H1 (cell line): ENCODE measurements around the gene ZNF74. TPM values are rescaled to one million over a fixed set of nuclear protein-coding genes. Genes with fewer than 3 reads are reported as not detected.

Source experiments
- CTCF ChIA-PET: fragments of 300-600 bp; sonication (Branson Sonifier 250); formaldehyde crosslinking; loops from one replicate; lab custom pipeline; 2021; ENCODE audit not compliant: partially characterized antibody; lab: Charles Lee
- POLR2A ChIA-PET: fragments of 300-600 bp; sonication (Branson Sonifier 250); formaldehyde crosslinking; loops from one replicate; lab custom pipeline; 2021; ENCODE audit warnings: inconsistent platforms; ENCODE audit not compliant: partially characterized antibody; lab: Charles Lee
- DNase-seq, 2 experiments: peaks; one replicate each; pipeline versions ENCODE4 v3.0.0 to v3.0.0-alpha.2; 2010 to 2022; ENCODE audit warnings: low spot score in 2 of 2, low read depth in 1 of 2, mixed read lengths in 1 of 2
- FAIRE-seq: peaks from 2 replicates; lab custom pipeline; 2011; peaks lifted over from hg19 to GRCh38; lab: Jason Lieb, UNC
- H2AFZ ChIP-seq: 2 replicates; pipeline ENCODE4 v1.8.1; 2012; ENCODE audit warnings: low read length, inconsistent platforms
- H2AK5ac ChIP-seq: 2 replicates; pipeline ENCODE4 v1.6.1; 2013; ENCODE audit warnings: low read depth, low read length
- H2BK120ac ChIP-seq: replicated peaks from 2 replicates; pipeline ENCODE3; 2013; ENCODE audit warnings: low read depth, low read length, inconsistent platforms
- H2BK12ac ChIP-seq: 2 replicates; pipeline ENCODE4 v1.6.1; 2013; ENCODE audit warnings: low read depth, low read length
- H2BK15ac ChIP-seq: 2 replicates; pipeline ENCODE4 v1.6.1; 2013; ENCODE audit warnings: low read length
- H2BK20ac ChIP-seq: 2 replicates; pipeline ENCODE4 v1.6.1; 2013; ENCODE audit warnings: low read length
- H2BK5ac ChIP-seq: 2 replicates; pipeline ENCODE4 v1.6.1; 2013; ENCODE audit warnings: low read depth, low read length
- H3K14ac ChIP-seq: 2 replicates; pipeline ENCODE4 v1.6.1; 2013; ENCODE audit warnings: inconsistent platforms; ENCODE audit not compliant: insufficient read length
- H3K18ac ChIP-seq: 2 replicates; pipeline ENCODE4 v1.6.1; 2013; ENCODE audit warnings: low read length; ENCODE audit errors: extremely low read depth
- H3K23ac ChIP-seq: 2 replicates; pipeline ENCODE4 v1.6.1; 2013; ENCODE audit warnings: inconsistent platforms; ENCODE audit not compliant: insufficient read length
- H3K23me2 ChIP-seq: 2 replicates; pipeline ENCODE4 v1.6.1; 2013; ENCODE audit warnings: low read depth, low read length
- H3K27ac ChIP-seq: 2 replicates; pipeline ENCODE4 v1.6.1; 2011; ENCODE audit warnings: low read depth, low read length, inconsistent platforms
- H3K27me3 ChIP-seq, 4 experiments: replicated peaks in 1 of 4; 1 replicate in 1 of 4; 2 replicates in 3 of 4; pipeline versions ENCODE4 v1.6.1 to v1.8.1; 2011 to 2013; ENCODE audit warnings: low read length in 3 of 4, mild to moderate bottlenecking in 3 of 4, inconsistent platforms in 2 of 4, mixed read lengths in 2 of 4, moderate library complexity in 1 of 4; ENCODE audit not compliant: control insufficient read depth in 3 of 4, insufficient read depth in 3 of 4; ENCODE audit errors: extremely low read depth in 1 of 4
- H3K36me3 ChIP-seq, 4 experiments: 2 replicates each; pipeline versions ENCODE4 v1.6.1 to v1.8.1; 2011 to 2013; ENCODE audit warnings: mild to moderate bottlenecking in 4 of 4, low read length in 3 of 4, moderate library complexity in 2 of 4, control low read depth in 1 of 4, inconsistent platforms in 1 of 4; ENCODE audit not compliant: insufficient read depth in 4 of 4, control insufficient read depth in 2 of 4
- H3K4ac ChIP-seq: replicated peaks from 2 replicates; pipeline ENCODE3; 2013; ENCODE audit warnings: low read length, low read depth, mixed read lengths, inconsistent platforms; ENCODE audit not compliant: insufficient read length
- H3K4me1 ChIP-seq, 4 experiments: replicated peaks in 1 of 4; 1 replicate in 1 of 4; 2 replicates in 3 of 4; pipeline versions ENCODE4 v1.6.1 to v1.8.1; 2011 to 2013; ENCODE audit warnings: low read length in 3 of 4, inconsistent platforms in 2 of 4, mixed read lengths in 1 of 4; ENCODE audit not compliant: insufficient read depth in 4 of 4, control insufficient read depth in 3 of 4
- H3K4me2 ChIP-seq, 2 experiments: 2 replicates each; pipeline versions ENCODE4 v1.6.1 to v1.8.1; 2011 to 2013; ENCODE audit warnings: low read depth in 2 of 2, low read length in 2 of 2, control low read depth in 1 of 2, inconsistent platforms in 1 of 2, mild to moderate bottlenecking in 1 of 2; ENCODE audit not compliant: insufficient read depth in 1 of 2
- H3K4me3 ChIP-seq, 4 experiments: fragments of 200-600, 300-600 bp in 1 of 4; sonication (generic), shearing (Covaris generic), sonication (Bioruptor Twin) in 1 of 4; 2 replicates each; pipeline versions ENCODE4 v1.5.1 to v1.8.1; 2011 to 2016; ENCODE audit warnings: low read length in 4 of 4, low read depth in 3 of 4, control low read depth in 2 of 4, inconsistent platforms in 2 of 4, mild to moderate bottlenecking in 2 of 4, mixed read lengths in 1 of 4, moderate library complexity in 1 of 4; ENCODE audit not compliant: insufficient read depth in 2 of 4; ENCODE audit errors: extremely low read depth in 1 of 4
- H3K56ac ChIP-seq: replicated peaks from 2 replicates; pipeline ENCODE3; 2013; ENCODE audit warnings: low read depth, mild to moderate bottlenecking, mixed read lengths, low read length, inconsistent platforms; ENCODE audit not compliant: insufficient read length
- H3K79me1 ChIP-seq: 2 replicates; pipeline ENCODE4 v1.6.1; 2013; ENCODE audit warnings: low read depth, low read length, control low read depth
- H3K79me2 ChIP-seq, 2 experiments: 2 replicates each; pipeline versions ENCODE4 v1.6.1 to v1.8.1; 2012 to 2013; ENCODE audit warnings: low read length in 2 of 2, mild to moderate bottlenecking in 2 of 2, inconsistent platforms in 1 of 2; ENCODE audit not compliant: insufficient read depth in 2 of 2, control insufficient read depth in 1 of 2
- H3K9ac ChIP-seq, 4 experiments: replicated peaks in 1 of 4; 1 replicate in 1 of 4; 2 replicates in 3 of 4; pipeline versions ENCODE4 v1.6.1 to v1.8.1; 2011 to 2013; ENCODE audit warnings: low read depth in 3 of 4, low read length in 3 of 4, control low read depth in 2 of 4, mild to moderate bottlenecking in 2 of 4, moderate library complexity in 2 of 4, inconsistent platforms in 1 of 4; ENCODE audit errors: extremely low read depth in 1 of 4
- H3K9me3 ChIP-seq, 2 experiments: 2 replicates each; pipeline versions ENCODE4 v1.6.1 to v1.8.1; 2012 to 2013; ENCODE audit warnings: mild to moderate bottlenecking in 2 of 2, moderate library complexity in 2 of 2, control low read depth in 1 of 2, inconsistent platforms in 1 of 2, low read depth in 1 of 2, low read length in 1 of 2, mixed read lengths in 1 of 2; ENCODE audit not compliant: insufficient read depth in 2 of 2
- H4K20me1 ChIP-seq, 2 experiments: replicated peaks in 1 of 2; 2 replicates each; pipeline versions ENCODE3 to v1.8.1; 2011 to 2013; ENCODE audit warnings: inconsistent platforms in 2 of 2, low read length in 2 of 2, mild to moderate bottlenecking in 1 of 2; ENCODE audit not compliant: insufficient read depth in 2 of 2, control insufficient read depth in 1 of 2
- H4K5ac ChIP-seq: 2 replicates; pipeline ENCODE4 v1.6.1; 2013; ENCODE audit warnings: low read length, low read depth, mixed read lengths, inconsistent platforms; ENCODE audit not compliant: insufficient read length
- H4K8ac ChIP-seq: 2 replicates; pipeline ENCODE4 v1.8.0; 2013; ENCODE audit warnings: mild to moderate bottlenecking, moderate library complexity, low read length, inconsistent platforms; ENCODE audit not compliant: insufficient read depth; ENCODE audit errors: extremely low read depth
- H4K91ac ChIP-seq: replicated peaks from 2 replicates; pipeline ENCODE3; 2013; ENCODE audit warnings: low read length, mixed read lengths, inconsistent platforms; ENCODE audit not compliant: insufficient read length
- ASH2L ChIP-seq: fragments of 200-600, 300-600 bp; sonication (generic); IDR thresholded peaks from one replicate; pipeline ENCODE4 v1.7.1; 2017; ENCODE audit warnings: low read length
- CBX5 ChIP-seq: fragments of 300-800, 300-1000 bp; sonication (generic); IDR thresholded peaks from 2 replicates; pipeline ENCODE4 v1.7.1; 2016; ENCODE audit warnings: antibody characterized with exemption, low read length, low read depth
- CREB1 ChIP-seq: IDR thresholded peaks from 2 replicates; pipeline ENCODE4 v1.6.1; 2012; ENCODE audit warnings: inconsistent platforms
- EP300 ChIP-seq, 2 experiments: IDR thresholded peaks; 1 replicate in 1 of 2; 2 replicates in 1 of 2; pipeline ENCODE4 v1.6.1; 2011 to 2012; ENCODE audit warnings: low read depth in 2 of 2, low read length in 2 of 2, mild to moderate bottlenecking in 2 of 2, borderline replicate concordance in 1 of 2, inconsistent platforms in 1 of 2, moderate library complexity in 1 of 2
- GABPA ChIP-seq: IDR thresholded peaks from 2 replicates; pipeline ENCODE4 v1.6.1; 2011; ENCODE audit warnings: mild to moderate bottlenecking, low read length, moderate library complexity, borderline replicate concordance; ENCODE audit not compliant: insufficient read depth
- JUN ChIP-seq: IDR thresholded peaks from 2 replicates; pipeline ENCODE4 v1.6.1; 2011; ENCODE audit warnings: low read depth, mild to moderate bottlenecking, improper control_type of control experiment, low read length
- KDM4A ChIP-seq: IDR thresholded peaks from one replicate; pipeline ENCODE4 v1.7.1; 2012; ENCODE audit warnings: low read depth, mild to moderate bottlenecking, moderate library complexity, low read length, inconsistent platforms; ENCODE audit not compliant: severe bottlenecking
- KDM5A ChIP-seq: fragments of 200-600 bp; IDR thresholded peaks from 2 replicates; pipeline ENCODE4 v1.7.1; 2012; ENCODE audit warnings: mild to moderate bottlenecking, low read length, inconsistent platforms, mixed read lengths
- TEAD4 ChIP-seq: IDR thresholded peaks from 2 replicates; pipeline ENCODE4 v1.6.1; 2012; ENCODE audit warnings: low read depth, low read length, inconsistent platforms, mixed read lengths
- WGBS, 2 experiments: shearing (Covaris generic) in 1 of 2; methylation state at CpG; one replicate each; pipeline versions ENCODE4 v1.1.6 to v1.1.7; 2013 to 2015; ENCODE audit warnings: low lambda C conversion rate in 2 of 2, mixed read lengths in 2 of 2, inconsistent platforms in 1 of 2, low coverage in 1 of 2, missing lambda C conversion rate in 1 of 2; ENCODE audit not compliant: insufficient replicate concordance in 2 of 2, insufficient coverage in 1 of 2, insufficient read length in 1 of 2; ENCODE audit errors: extremely low coverage in 1 of 2, missing lambda C conversion rate in 1 of 2; 5-methylcytosine and 5-hydroxymethylcytosine counted together
- polyA plus RNA-seq, 7 experiments: library from polyadenylated mRNA; depleted of rRNA in 3 of 7; stranded (reverse) in 5 of 7; unstranded in 2 of 7; fragments of >200 nt in 5 of 7; fragments of 200-250 nt in 2 of 7; gene quantifications; 1 replicate in 5 of 7; 2 replicates in 1 of 7; 4 replicates in 1 of 7; pipeline versions ENCODE4 v1.2.1 to v1.2.3, GENCODE V29; 2011 to 2013; ENCODE audit warnings: missing spikeins in 2 of 7, mixed read lengths in 2 of 7
- total RNA-seq: library from RNA; stranded (reverse); fragmentation: NEBNext Ultra II Directional; extraction: Animal tissue kit (Norgen Biotek cat#: 25700); gene quantifications from 2 replicates; pipeline ENCODE4 v1.2.1, GENCODE V29; 2021
- TF ChIP-seq, protein P1 (sequence below): IDR thresholded peaks from 2 replicates; pipeline ENCODE4 v1.6.1; 2011; ENCODE audit warnings: low read length, improper control_type of control experiment

Gene ZNF74
- total and polyA plus RNA-seq, 2 of the 8 experiments (the other 6 are each of a cell fraction or from before 2014, with no cell fraction given), result 29.7 to 45.7 TPM

DNA sequence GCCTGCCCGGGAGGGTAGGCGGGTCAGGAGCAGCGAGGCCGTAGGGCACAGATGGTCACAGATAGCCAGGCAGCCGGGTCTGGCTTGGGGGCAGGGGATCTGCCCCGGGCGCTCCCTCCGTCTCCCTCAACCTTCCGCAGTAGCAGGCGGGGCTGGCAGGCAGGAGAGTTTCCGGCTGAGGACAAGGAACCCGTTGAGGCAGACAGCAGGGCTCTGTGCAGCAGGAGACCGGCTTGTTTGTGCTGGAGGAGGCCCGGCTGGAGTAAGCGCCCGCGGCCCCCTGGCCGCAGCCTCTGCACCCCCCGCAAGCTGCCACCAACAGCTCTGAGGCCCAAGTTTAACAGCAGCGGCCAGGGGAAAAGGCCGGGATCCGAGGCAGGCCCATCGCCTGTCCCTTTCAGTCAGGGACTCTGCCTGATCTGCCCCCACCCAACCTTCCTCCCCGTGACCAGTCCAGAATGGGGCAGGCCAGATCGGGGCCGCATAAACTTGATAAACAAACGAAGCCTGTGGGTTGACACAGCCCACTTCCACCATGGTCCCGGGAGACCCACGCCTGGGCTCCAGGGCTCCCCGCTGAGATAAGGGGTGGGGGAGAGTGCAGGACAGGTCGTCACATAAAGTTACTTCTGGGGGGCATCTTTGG is 30.1 kb downstream of the ZNF74 start:
- H4K91ac ChIP-seq, result no peak overlapping the region
- no peak overlapping the region for H2BK20ac ChIP-seq
- no peak overlapping the region; the same call in 1 of the 2 replicates for H3K27ac ChIP-seq
- ChIA-PET POLR2A (interaction anchor here (0.7 to 1.1 kb wide), 2 partner anchors 21 to 30 kb away, joined by 3 read pairs; no protein-coding TSS in a partner anchor), CTCF (interaction anchor here (0.6 to 1.8 kb wide), 2 partner anchors 33 to 469 kb away, joined by 4 to 6 read pairs; no protein-coding TSS in a partner anchor)
- H3K18ac ChIP-seq, result no peak overlapping the region; the same call in 1 of the 2 replicates
- no peak overlapping the region for H2BK120ac ChIP-seq
- no peaks in the 10 kb centered on the region; the same call in 1 of the 2 replicates for H3K79me1 ChIP-seq
- H3K4ac ChIP-seq, result no peak overlapping the region
- WGBS, 2 experiments, result 81% methylated on average over 27 of the region's 31 CpGs; no CpG with 5 or more reads in 1 of the 2 experiments
- H4K20me1 ChIP-seq, result peaks cover 2 to 13% of the 10 kb centered on the region in 2 experiments
- H3K56ac ChIP-seq, result no peak overlapping the region
- no peak overlapping the region for H3K23ac ChIP-seq
- peaks cover 0 to 10% (median 6%) of the 10 kb centered on the region in 4 experiments; a peak in 6 of 7 replicates for H3K27me3 ChIP-seq
- H3K14ac ChIP-seq, result no peak overlapping the region
- H3K4me1 ChIP-seq, result peaks cover 0 to 5% (median 3%) of the 10 kb centered on the region in 4 experiments; a peak in 5 of 7 replicates
- H3K23me2 ChIP-seq, result peaks cover 7% of the 10 kb centered on the region; the same call in 1 of the 2 replicates
- H2BK15ac ChIP-seq, result no peak overlapping the region
- FAIRE-seq, result no peak
- no peaks in the 10 kb centered on the region for H3K79me2 ChIP-seq
- no peak overlapping the region for H2BK5ac ChIP-seq
- no peak overlapping the region for H2BK12ac ChIP-seq
- no peak overlapping the region for H3K4me3 ChIP-seq
- no peaks in the 10 kb centered on the region for H3K9me3 ChIP-seq
- no peak overlapping the region for H2AFZ ChIP-seq
- no peak overlapping the region for H4K8ac ChIP-seq
- H3K36me3 ChIP-seq, result no peaks in the 10 kb centered on the region
- no peak overlapping the region for H4K5ac ChIP-seq
- H2AK5ac ChIP-seq, result no peak overlapping the region
- DNase-seq, result no peak
- no peak overlapping the region for H3K4me2 ChIP-seq
- no peak overlapping the region for H3K9ac ChIP-seq
- TF ChIP-seq JUN, result no peak
- no peak for TF ChIP-seq KDM5A
- no peak for TF ChIP-seq ASH2L
- no peak for TF ChIP-seq KDM4A
- TF ChIP-seq TEAD4, result no peak
- no peak for TF ChIP-seq CBX5
- TF ChIP-seq, protein P1, sequence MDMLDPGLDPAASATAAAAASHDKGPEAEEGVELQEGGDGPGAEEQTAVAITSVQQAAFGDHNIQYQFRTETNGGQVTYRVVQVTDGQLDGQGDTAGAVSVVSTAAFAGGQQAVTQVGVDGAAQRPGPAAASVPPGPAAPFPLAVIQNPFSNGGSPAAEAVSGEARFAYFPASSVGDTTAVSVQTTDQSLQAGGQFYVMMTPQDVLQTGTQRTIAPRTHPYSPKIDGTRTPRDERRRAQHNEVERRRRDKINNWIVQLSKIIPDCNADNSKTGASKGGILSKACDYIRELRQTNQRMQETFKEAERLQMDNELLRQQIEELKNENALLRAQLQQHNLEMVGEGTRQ, result no peak
- TF ChIP-seq CREB1, result no peak
- no peak for TF ChIP-seq EP300 (IDR thresholded peaks at IDR 0.05; ENCODE audit: borderline replicate concordance in 1 of 2, low read depth in 2 of 2, low read length in 2 of 2)
- TF ChIP-seq GABPA, result no peak
